NCI-H2196 (cell line): Measurements from ENCODE around the gene MICB.
A peak's percentile ranks its signal among the peaks of the same experiment; 100 is the strongest.
"Not testable (repeated sequence)": the region's sequence is repeated elsewhere in the genome, so short reads cannot be mapped to it uniquely, and the experiment has no call there.

ENCODE experiments used
- DNase-seq: peaks from one replicate; lab custom pipeline; 2025; ENCODE audit not compliant: unreplicated experiment; lab: John Stamatoyannopoulos, UW

Gene MICB

DNA sequence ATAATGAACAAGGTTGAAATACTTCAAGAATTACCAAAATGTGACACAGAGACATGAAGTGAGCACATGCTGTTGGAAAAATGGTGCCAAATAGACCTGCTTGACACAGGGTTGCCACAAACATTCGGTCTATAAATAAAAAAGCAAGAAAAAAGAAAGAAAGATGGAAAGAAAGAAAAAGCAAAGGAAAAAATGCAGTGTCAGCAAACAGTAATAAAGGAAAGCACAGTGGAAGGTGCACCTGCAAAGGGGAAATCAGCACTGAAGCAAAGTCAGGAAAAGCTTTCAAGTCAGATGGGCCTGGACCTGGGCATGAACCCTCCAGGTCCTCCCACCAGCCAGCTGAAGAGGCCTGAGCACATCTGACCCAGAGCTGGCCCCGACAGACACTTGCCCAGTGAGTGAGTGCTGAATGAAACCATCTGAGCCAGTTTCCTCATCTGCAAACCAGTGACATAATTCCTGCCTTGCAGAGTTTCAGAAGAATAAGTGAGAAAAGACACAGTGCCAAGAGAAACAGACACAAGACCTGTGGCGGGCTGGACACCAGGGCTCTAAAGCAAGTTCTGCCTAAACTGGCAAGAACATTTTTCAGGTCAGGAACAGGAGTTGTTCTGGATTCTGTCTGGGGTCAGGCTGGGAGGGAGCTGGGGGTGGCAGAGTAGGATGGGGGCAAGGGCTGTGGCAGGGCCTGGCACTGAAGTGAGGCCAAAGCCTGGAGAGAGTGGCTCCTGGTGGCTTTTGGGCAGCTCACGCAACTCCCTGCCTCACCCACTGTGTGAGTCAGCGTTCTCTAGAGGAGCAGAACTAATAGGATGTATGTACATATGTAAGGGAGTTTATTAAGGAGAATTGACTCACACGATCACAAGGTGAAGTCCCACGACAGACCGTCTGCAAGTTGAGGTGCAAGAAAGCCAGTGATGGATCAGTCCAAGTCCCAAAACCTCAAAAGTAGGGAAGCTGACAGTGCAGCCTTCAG is 23.9 kb upstream of the MICB start:
- no peak for DNase-seq

DNA sequence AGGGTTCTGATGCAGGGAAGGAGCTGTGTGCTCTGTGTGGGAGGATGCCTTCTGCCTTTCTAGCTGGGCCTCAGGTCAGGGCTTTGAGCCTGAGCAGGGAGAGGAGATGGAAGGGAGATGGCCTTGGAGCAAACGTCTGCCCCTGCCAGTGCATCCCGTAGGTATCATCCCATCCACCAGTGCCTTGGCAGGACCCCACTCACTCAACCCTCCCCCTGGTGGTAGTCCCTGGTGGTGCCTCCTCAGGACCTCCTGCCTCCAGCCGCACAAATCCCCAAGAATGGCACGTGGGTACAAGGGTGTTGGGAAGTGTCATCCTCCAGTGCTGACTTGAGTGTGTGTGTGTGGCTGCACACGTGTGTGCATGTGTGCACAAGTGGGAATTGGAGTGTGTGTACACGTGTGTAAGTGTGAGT is 23.1 kb upstream of the MICB start:
- no peak for DNase-seq

DNA sequence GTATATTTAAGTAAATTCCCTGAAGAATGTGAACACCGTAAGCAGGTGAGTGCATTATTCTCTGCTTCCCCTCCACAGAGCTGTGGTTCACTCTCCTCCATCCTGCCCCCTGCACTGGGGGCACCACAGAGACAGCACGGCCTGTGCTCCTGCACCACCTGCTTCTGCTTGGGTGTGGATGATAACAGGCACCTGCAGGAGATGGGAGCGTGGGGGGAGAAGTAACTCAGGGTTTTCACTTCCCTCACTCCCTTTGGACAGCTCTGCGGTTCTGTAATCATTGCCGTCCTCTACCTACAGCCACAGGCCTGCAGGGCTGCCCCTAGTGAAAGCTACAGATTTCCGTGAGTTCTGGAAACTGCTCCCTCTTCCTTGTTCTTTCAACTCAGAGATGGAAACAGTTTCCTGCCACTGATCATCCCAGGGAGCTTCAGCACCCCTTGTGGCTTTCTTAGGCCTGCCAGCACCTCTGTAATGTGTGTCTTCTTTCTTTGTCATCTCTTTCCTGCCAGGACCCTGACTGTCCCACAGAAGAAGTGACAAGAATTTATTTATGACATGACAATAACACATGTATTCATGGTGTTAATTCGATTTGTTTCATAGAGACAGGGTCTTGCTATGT is 21.3 kb upstream of the MICB start:
- no peak for DNase-seq

DNA sequence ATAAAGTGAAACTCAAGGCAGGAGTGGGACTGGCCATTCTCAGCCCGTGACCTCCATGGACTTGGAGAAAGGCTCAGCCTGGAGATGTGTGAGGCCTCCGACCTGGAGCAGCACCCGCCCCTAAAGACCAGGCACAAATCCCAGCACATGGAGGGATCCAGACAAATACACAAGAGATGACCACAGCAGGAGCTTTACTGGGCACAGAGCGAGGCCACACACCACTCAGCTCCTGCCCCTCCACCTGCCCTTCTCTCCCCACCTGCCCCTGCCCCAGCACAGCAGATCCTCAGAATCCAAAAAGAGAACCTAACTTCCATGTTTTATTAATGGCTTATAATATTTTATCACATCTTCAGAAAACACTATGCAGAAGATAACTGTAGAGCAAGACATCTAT is 20.4 kb upstream of the MICB start:
- no peak for DNase-seq

DNA sequence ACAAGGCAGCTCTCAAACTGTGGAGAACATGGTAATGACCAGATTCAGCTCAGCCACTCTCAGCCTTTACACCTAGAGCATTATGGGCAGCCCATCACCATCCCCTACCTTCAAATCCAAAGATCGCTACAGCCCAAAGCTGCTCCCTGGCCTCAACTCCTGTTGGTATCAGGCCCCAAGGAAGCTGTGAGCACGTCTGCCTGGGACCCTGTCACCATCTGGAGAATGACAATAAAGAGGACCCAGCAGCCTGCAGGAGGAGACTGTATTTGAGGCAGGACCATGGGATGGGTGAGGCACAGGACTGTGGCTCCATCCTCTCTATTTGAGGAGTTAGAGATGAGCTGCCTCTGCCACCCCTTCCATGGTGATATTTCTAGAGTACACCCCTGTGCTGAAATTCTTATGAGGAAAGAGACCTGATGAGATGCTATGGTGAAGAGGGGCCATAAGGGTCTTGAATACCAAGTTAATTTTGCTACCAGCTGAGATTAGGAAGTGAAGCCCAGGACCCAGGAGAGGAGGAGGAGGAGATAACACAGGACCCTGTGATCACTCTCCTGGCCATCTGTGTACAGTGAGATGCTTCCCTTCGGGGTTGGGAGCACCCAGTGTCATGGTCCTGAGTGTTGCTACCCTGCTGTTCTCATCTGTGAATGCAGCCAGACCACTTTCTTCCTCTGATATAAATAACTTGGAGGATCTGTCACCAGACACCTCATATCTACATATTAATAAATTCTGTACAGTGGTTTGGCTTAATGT is 19.6 kb upstream of the MICB start:
- no peak for DNase-seq

DNA sequence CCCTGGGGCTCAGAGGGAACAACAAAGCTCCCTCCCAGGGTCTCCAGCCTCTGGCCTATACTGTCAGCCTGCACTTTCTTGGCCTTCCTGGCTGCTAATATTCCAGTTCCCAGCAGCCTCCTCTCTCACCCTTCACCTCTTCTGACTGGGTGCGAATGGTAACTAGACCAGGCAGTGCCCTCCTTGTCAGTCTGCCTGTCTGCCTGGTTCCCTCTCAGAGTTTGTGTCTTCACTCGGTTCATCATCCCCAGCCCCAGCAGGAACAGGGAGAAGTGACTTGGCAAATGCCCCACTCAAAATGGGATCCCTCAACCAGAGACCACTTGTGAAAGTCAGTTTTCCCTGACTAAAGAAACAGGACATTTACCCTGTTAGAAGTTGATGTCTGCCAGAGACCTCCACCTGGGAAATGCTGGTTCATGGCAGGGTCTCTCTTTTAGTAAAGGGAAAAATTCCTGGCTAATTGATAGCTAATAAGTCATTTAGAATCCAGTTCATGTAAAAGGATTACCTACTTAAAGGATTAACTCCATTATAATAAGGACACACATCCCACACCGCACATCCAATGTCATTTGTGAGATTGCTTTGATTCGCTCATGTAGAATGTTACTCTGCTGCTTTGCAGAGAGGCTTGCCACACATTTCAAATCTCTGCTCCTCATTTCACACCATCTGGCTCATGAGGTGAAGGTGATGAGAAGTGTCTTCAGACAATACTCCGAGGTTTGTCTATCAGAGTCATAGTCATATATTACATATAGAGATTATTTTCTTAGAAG is 18.6 kb upstream of the MICB start:
- no peak for DNase-seq

DNA sequence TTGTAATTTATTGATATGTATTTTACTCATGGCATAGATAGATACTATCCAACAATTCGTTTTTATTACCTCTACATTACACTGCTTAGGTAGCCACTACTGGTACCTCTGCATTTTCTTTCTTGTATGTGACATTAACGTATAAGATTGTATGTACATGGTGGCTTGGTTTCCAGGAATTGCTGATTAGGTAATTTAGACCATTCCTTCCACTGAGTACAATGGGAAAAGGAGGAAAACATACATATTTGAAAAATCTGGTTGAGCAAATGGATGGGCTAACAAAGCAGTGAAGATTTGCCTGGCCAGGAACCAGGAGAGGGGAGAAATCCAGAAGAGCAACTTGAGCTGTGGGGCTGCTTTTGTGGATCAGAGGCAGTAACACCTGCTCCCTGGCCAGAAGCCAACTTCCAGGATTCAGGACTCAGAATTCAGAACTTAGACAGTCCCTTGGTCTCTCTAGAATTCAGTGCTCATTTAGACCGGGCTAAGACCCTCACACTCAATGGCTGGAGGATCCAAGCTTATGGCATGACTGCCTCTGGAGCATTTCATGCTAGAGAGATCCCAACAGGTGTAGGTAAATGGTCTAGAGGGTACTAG is 17.9 kb upstream of the MICB start:
- peak; percentile 43 for DNase-seq

DNA sequence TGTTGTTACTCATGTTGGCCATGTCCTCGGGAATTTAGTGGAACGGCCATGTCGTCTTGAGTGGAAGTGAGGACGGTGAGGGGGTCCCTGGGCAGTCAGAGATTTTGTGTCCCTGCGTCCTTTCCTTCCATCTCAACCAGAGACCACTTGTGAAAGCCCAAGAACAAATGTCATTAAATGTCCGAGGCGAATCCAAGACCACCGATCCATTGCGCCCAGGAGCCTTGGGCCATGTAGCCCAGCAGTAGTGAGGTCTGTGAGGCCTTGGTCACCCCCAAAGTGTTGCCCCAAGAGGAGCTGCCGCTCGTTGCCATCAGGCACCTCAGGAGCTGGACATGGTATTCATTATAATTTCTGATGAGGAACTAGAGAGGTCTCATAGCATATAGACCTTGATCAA is 17.4 kb upstream of the MICB start:
- DNase-seq = no peak

DNA sequence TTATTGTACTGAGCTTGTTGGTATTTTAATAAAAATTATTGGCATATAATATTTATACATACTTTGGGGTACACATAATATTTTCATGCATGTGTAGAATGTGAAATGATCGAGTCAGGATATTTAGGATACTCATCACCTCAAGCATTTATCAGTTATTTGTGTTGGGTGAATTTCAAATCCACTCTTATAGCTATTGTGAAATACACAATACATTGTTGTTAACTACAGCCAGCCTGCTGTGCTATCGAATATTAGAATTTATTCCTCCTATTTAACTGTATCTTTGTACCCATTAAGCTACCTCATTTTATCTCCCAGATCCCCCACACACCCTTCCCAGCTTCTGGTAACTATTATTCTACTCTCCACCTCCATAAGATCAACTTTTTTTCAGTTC is 14.6 kb upstream of the MICB start:
- DNase-seq = no peak

DNA sequence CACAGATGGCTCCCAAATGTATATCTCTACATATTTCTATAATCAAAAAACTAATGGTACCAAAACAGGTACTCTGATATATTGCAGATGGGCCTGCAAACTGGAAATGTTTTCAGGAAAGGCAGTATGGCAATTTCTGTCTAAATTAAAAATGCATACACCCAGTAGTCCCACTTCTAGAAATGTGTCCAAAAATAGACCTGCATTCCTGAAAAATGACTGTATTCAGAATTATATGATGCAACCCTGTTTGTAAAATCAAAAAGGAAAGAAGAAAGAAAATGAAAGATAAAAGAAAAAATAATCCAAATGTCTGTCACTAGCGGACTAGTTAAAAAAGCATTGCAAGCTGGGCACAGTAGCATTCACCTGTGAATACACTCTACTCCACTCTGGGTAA is 12.9 kb upstream of the MICB start:
- DNase-seq = no peak

DNA sequence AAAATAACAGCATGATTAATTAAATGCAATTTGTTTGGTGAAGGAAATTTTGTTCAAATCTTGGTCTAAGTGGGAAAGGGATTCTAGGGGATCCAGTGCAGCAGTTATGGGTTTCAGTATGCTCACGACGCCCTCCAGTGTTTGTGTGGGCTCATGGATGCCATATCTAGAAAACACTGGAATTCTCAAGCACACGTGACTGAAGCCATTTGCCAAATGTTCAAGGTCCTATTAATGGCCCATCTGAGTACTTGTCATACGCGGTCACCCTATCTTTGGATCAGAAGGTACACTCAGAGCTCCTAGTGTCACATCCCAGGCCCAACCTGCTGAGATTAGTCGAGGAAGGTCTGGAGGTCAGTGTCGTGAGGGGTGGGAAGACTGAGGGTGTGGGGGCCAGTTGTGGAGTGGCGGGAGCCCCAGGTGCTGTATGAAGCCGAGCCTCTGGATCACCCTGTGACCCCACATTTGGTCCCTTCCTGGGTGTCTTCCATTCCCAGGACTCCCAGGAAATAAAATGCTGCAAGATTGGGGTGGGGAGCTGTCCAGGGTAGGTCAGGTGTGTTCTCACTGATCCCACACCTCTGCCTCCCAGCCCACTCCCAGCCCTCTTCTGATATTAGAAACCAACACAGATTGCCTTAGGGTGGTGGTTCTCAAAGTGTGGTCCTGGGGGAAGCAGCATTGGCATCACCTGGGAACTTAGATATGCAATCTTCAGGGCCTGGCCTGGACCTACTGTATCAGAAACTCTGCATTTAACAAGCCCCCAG is 11.7 kb upstream of the MICB start:
- not testable (repeated sequence) for DNase-seq

DNA sequence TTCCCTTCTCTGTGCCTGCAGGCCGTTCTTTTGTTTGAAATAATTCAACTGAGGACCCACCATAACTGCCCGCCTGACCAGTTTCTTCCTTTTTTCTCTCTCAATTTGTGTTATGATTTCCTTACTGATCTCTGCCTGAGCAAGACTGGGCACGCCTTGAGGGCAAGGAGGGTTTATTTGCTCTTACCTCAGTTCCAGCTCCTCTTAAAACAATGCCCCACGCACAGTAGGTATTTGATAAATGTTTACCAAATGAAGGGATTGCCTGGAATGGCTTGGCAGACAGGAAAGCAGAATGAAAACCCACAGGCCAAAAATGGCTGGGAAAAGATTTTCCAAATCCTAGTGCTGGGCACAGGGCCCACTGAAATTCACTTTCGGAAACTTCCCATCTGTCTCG is 10.3 kb upstream of the MICB start:
- not testable (repeated sequence) for DNase-seq

DNA sequence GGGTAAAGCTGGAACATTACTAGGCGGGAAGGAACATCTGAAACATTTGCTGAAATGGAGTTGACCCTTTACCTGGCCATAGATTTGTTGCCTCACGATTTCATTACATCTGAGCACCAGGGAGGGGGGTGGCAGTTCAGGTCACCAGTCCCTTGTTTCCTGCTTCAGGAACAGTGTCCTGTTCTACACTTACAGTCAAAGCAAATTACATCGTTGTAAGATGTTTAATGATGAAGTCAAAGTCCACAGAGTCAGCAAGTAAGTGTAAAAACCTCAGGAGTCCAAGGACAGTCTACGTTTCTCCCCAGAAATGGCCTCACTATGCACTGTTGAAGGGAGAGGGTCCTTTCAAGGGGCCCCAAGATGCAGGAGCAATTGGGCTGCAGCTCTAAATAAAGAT is 8.9 kb upstream of the MICB start:
- DNase-seq = no peak

DNA sequence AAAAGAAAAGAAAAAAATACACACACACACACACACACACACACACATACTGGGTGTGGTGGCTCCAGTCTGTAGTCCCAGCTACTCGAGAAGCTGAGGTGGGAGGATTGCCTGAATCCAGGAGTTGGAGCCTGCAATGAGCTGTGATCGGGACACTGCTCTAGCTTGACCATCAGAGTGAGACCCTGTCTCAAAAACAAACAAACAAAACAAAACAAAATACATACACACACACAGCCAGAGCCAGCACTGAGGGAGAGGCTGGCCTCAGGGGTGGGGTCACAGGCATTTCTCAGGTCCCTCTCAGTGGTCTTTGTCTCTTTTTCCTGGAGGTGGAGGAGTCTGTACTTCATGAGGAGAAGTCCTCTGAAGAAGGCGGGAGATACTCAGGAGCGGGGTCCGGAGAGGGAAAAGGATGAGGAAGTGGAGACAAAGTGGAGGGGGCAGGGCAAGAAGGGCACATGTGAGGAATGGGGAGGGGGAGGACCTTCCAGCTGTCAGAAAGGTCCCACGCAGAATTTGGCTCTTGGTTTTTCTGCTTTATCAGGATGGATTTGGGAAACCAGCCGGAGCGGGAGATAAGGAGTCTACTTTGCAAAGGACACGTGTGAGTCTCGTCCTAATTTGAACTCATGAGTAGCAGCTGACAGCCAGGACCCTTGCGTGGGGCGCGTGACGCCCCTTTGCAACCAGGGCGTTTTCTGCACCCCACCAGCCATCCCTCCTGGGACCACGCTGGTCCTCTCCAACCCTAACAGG is 7.7 kb upstream of the MICB start:
- DNase-seq = no peak

DNA sequence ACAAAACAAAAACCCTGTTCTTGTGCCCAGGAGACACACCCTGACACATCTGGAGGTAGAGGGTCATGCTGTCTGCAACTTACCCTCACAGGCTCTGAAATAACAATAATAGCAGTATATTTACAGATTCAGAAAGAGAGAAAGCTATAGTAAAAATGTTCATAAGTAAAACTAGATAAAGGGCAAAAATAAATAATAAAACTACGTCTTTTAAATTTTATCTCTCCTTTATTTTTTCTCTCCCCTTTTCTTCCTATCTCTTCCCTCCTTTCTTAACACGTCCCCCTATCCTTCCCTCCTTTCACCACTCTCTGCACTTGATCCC is 4.4 kb upstream of the MICB start:
- DNase-seq = not testable (repeated sequence)

DNA sequence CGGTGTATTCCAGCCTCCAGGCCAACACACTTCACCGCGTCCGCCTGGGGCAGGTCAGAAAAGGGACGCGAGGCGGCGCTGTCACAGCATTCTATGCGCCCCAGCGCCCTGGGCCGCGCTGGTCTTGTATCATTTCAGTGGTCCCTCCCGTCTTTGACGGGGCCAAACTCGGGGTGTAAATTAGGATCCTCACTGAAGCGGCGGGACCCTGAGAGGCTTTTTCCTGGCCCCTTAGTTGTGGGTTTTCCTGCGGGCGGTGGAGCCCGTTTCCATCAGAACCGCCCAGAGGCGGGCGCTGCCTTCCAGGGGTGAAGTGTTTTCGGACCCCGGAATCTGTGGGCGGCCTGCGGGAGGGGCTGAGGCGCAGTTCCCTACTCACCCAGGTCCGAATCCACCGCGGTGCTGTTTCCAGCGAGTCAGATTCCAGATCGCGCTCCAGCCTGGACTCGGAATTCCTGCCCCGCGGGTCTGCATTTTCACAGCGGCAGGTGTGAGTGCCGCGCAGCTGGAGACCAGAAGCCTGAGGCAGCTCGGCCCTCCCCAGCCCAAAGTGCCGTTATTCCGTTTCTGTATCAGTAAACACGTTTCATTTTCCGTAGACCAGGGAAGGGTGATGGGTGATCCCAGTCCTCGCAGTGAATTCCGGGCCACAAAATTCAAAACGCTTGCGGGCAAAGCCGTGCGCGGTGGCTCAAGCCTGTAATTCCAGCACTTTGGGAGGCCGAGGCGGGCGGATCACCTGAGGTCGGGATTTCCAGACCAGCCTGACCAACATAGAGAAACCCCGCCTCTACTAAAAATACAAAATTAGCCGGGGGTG is 3.9 kb upstream of the MICB start:
- DNase-seq = peak; percentile 82

DNA sequence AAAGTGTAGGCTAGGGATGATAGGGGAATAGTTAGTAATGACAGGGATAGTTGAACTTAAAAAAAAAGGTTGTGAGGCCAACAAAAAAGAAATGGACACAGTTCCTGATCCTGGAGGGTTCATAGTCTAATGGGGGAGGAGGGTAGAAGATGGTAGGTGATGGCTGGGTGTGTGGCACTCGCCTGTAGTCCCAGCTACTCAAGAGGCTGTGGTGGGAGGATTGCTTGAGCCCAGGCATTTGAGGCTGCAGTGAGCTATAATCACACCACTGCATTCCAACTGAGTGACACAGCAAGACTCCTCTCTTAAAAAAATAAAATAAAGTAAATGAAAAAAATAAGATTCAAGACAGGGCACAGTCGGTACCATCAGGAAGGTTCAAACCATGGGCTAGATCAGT is 2.4 kb upstream of the MICB start:
- DNase-seq = no peak

DNA sequence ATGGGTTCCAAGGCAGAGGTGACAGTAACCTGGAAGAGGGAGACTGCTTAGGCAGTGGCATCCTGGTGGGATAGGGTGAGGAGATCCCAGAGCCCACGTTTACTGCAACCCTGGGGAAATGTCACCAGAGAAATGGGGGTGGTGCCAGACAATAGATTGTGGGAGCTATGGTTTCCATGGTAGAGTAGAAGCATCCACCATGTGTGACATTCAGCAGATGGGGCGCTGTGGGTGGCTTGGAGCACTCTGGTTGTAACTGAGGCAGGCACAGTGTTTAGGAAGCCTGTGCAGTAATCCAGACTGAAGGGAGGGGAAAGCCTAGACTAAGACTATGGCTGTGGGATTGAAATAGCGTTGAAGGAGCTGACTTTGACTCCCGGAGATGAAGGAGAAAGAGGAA is 1.1 kb upstream of the MICB start:
- not testable (repeated sequence) for DNase-seq
